Ovary (tissue), 9 donors: ENCODE measurements around the gene ARPP19. TPM values are rescaled to one million over a fixed set of nuclear protein-coding genes. Genes with fewer than 3 reads are reported as not detected.

ENCODE experiments used
- DNase-seq, 5 donors: peaks; one replicate each; pipeline ENCODE4 v3.0.0-alpha.2; 2019 to 2020
- H3K27ac ChIP-seq, 2 donors: fragments of 200-600 bp; one replicate each; pipeline versions ENCODE4 v1.5.1 to v1.8.0; 2019 to 2022
- H3K27me3 ChIP-seq: fragments of 200-600 bp; one replicate; pipeline ENCODE4 v1.8.0; 2022
- H3K36me3 ChIP-seq: fragments of 200-600 bp; sonication (generic); one replicate; pipeline ENCODE4 v1.5.1; 2019
- H3K4me1 ChIP-seq: one replicate; pipeline ENCODE4 v1.8.1; 2013; ENCODE audit warnings: mild to moderate bottlenecking, moderate library complexity; ENCODE audit not compliant: insufficient read depth
- H3K4me3 ChIP-seq: fragments of 200-600 bp; sonication (generic); one replicate; pipeline ENCODE4 v1.5.1; 2017
- H3K9me3 ChIP-seq, 2 donors: fragments of 200-600 bp in 1 of 2; sonication (generic) in 1 of 2; one replicate each; pipeline versions ENCODE4 v1.5.1 to v1.8.1; 2013 to 2019; ENCODE audit warnings: mild to moderate bottlenecking in 1 of 2, moderate library complexity in 1 of 2
- CTCF ChIP-seq, 3 donors: fragments of 450-650 bp in 2 of 3; fragments of 200-600 bp in 1 of 3; IDR thresholded peaks; one replicate each; pipeline versions ENCODE4 v1.5.1 to v1.8.0; 2016 to 2022; ENCODE audit warnings: antibody characterized with exemption in 3 of 3, mild to moderate bottlenecking in 1 of 3
- EP300 ChIP-seq: sonication (generic); formaldehyde crosslinking; IDR thresholded peaks from one replicate; pipeline ENCODE4 v1.6.1; 2017; ENCODE audit warnings: antibody characterized with exemption
- POLR2A ChIP-seq: fragments of 450-650 bp; IDR thresholded peaks from one replicate; pipeline ENCODE4 v1.6.1; 2017; ENCODE audit warnings: antibody characterized with exemption, mild to moderate bottlenecking, moderate library complexity
- WGBS, 3 donors: extraction: QIAGEN DNeasy Blood & Tissue Kit in 1 of 3; methylation state at CpG; one replicate each; pipeline versions ENCODE4 v1.1.5 to v1.1.7; 2013 to 2017; 5-methylcytosine and 5-hydroxymethylcytosine counted together
- intact Hi-C, 4 donors: fragments of 100-400 bp; cut with DNase I; formaldehyde crosslinking; loops; one replicate each; pipeline versions ENCODE4 v1.11.0 to v1.15.1; 2022 to 2023
- polyA plus RNA-seq, 2 donors: library from polyadenylated mRNA; stranded (reverse); fragments of 200-250 nt in 1 of 2; fragments of 350-450 nt in 1 of 2; fragmentation: Illumina TruSeq in 1 of 2; extraction: RNeasy Lipid Tissue Mini Kit (QIAGEN cat#74804) in 1 of 2; gene quantifications; one replicate each; pipeline ENCODE4 v1.2.3, GENCODE V29; 2013 to 2014
- total RNA-seq, 7 donors: library from RNA; depleted of rRNA in 2 of 7; stranded (reverse); fragments of >200 nt in 2 of 7; fragmentation: NEBNext Ultra II Directional in 3 of 7; extraction: Animal tissue kit (Norgen Biotek cat#: 25700) in 3 of 7; gene quantifications; one replicate each; pipeline versions ENCODE4 v1.1.0 to v1.2.4, GENCODE V29; 2016 to 2023
- donor health status: DM: no; HTN: no; CAD: no; lungs with moderate emphysema.
- donor health status: DM: no; HTN: no; CAD: no.
- donor health status: Bipolar disorder and iron deficiency.
- donor health status: DM: yes; HTN: yes; CAD: no.
- donor health status: DM: no; HTN: no; CAD: no.
- donor health status: DM: yes; HTN: yes; CAD: no.

Gene ARPP19
- total and polyA plus RNA-seq, 9 donors = 37.9 to 158 (median 125) TPM

- intact Hi-C loops = no loop called here
- Histone ChIP-seq H3K36me3 (no peaks in the 10 kb centered on the region), H3K9me3 (no peaks in the 10 kb centered on the region), H3K4me1 (no peaks in the 10 kb centered on the region), H3K27me3 (no peaks in the 10 kb centered on the region), H3K4me3 (no peak overlapping the region), H3K27ac (no peak overlapping the region)
- DNase-seq = no peak
- 73 to 82% (median 80%) methylated on average over 3 of the region's 3 CpGs for WGBS, 3 donors
- TF ChIP-seq CTCF (IDR thresholded peaks at IDR 0.05) (no peak), EP300 (no peak), POLR2A (no peak)
These were observed 28.3 kb downstream of the ARPP19 start for GRCh38 chr15:52540374-52541012.

- H3K4me3 ChIP-seq = no peak overlapping the region
- no peaks in the 10 kb centered on the region for H3K27me3 ChIP-seq
- H3K9me3 ChIP-seq = no peaks in the 10 kb centered on the region
- intact Hi-C loops = no loop called here
- no peak for DNase-seq
- H3K27ac ChIP-seq = no peak overlapping the region
- 85 to 91% (median 87%) methylated on average over 8 of the region's 8 CpGs for WGBS, 3 donors
- H3K36me3 ChIP-seq = no peaks in the 10 kb centered on the region
- no peaks in the 10 kb centered on the region for H3K4me1 ChIP-seq
- TF ChIP-seq EP300 (no peak), POLR2A (no peak), CTCF (IDR thresholded peaks at IDR 0.05) (no peak)
These were observed 31.4 kb downstream of the ARPP19 start for GRCh38 chr15:52537459-52537858.

GRCh38 chr15:52532427-52532826 lies 36.4 kb downstream of the ARPP19 start:
- no peaks in the 10 kb centered on the region for H3K9me3 ChIP-seq
- DNase-seq = no peak
- no peak overlapping the region for H3K27ac ChIP-seq
- H3K27me3 ChIP-seq = no peaks in the 10 kb centered on the region
- H3K36me3 ChIP-seq = no peaks in the 10 kb centered on the region
- TF ChIP-seq POLR2A = no peak
- TF ChIP-seq EP300 = no peak
- TF ChIP-seq CTCF (IDR thresholded peaks at IDR 0.05) = no peak
- intact Hi-C loops = no loop called here
- 59 to 77% (median 70%) methylated on average over 2 of the region's 2 CpGs for WGBS, 3 donors
- no peak overlapping the region for H3K4me3 ChIP-seq
- no peaks in the 10 kb centered on the region for H3K4me1 ChIP-seq

- Histone ChIP-seq H3K27ac (no peak overlapping the region), H3K27me3 (no peaks in the 10 kb centered on the region), H3K4me1 (no peaks in the 10 kb centered on the region), H3K36me3 (no peaks in the 10 kb centered on the region), H3K9me3 (no peaks in the 10 kb centered on the region), H3K4me3 (peak overlapping the region; percentile 61)
- WGBS, 3 donors = 27 to 34% (median 33%) methylated on average over 11 of the region's 11 CpGs
- no peak for TF ChIP-seq CTCF (IDR thresholded peaks at IDR 0.05)
- no peak for TF ChIP-seq EP300
- no peak for TF ChIP-seq POLR2A
- intact Hi-C loops = no loop called here
- no peak for DNase-seq
These were observed 38.9 kb downstream of the ARPP19 start for GRCh38 chr15:52529940-52530339.
